ENCODE data around the gene TMEM119. TPM values are rescaled to one million over a fixed set of nuclear protein-coding genes. Genes with fewer than 3 reads are reported as not detected.

The TMEM119 gene
- total and polyA plus RNA-seq, 9 of the 15 experiments (the other 6 are each of a cell fraction or from before 2014, with no cell fraction given): 0.18 TPM; not detected in 8

GRCh38 chr12:108584456-108585065 is 13.3 kb downstream of the TMEM119 start:
- Histone ChIP-seq H4K20me1 (replicated peaks; ENCODE audit: control insufficient read depth, insufficient read depth, low read length) (no peaks in the 10 kb centered on the region; the same call in 1 of the 2 replicates), H3K27ac (ENCODE audit: extremely low read depth, low read depth, low read length) (no peak overlapping the region), H2AFZ (ENCODE audit: low read depth, low read length) (no peak overlapping the region), H3K27me3 (ENCODE audit: control insufficient read depth in 2 of 2, insufficient read depth in 2 of 2, low read length in 2 of 2) (peaks cover 2 to 47% of the 10 kb centered on the region in 2 experiments; a peak in 4 of 5 replicates), H3K9ac (ENCODE audit: insufficient read depth in 1 of 2, low read depth in 2 of 2, low read length in 2 of 2) (no peak overlapping the region), H3K4me3 (no peak overlapping the region), H3K36me3 (ENCODE audit: control insufficient read depth, insufficient read depth, low read length) (no peaks in the 10 kb centered on the region), H3K9me3 (replicated peaks; ENCODE audit: control insufficient read depth, insufficient read depth, low read depth, low read length) (no peaks in the 10 kb centered on the region), H3K4me2 (ENCODE audit: insufficient read depth, low read length) (no peak overlapping the region), H3K79me2 (ENCODE audit: control insufficient read depth, insufficient read depth, low read length) (no peaks in the 10 kb centered on the region), H3K4me1 (replicated peaks in 1 of 2; ENCODE audit: control insufficient read depth in 2 of 2, insufficient read depth in 2 of 2, low read length in 2 of 2) (peaks cover 0 to 12% of the 10 kb centered on the region in 2 experiments; a peak in 1 of 5 replicates), H3K9me1 (ENCODE audit: control insufficient read depth, insufficient read depth, low read length) (no peaks in the 10 kb centered on the region)
- ChIA-PET POLR2A (interaction anchor here (0.6 kb wide), 2 partner anchors 52 to 54 kb away, joined by 3 read pairs; no protein-coding TSS in a partner anchor), CTCF (ENCODE audit: low intra/inter-chr PET ratio) (no interaction called here)
- TF ChIP-seq ZFP36 (IDR thresholded peaks at IDR 0.05; ENCODE audit: low read depth, low read length, partially characterized antibody): peak; percentile 21
- TF ChIP-seq RBM25 (IDR thresholded peaks at IDR 0.05; ENCODE audit: low read depth, low read length, severe bottlenecking): peak; percentile 59
- TF ChIP-seq DIDO1 (tag; IDR thresholded peaks at IDR 0.05; ENCODE audit: low read depth): no peak
- intact Hi-C loops (cut with micrococcal nuclease): no loop called here
- in situ Hi-C loops (cut with MboI): no loop called here
- ATAC-seq (no peak), FAIRE-seq (no peak), DNase-seq (ENCODE audit: extremely low read depth in 1 of 4, low spot score in 3 of 4) (no peak)
- BruUV-seq (replicated peaks): no TSS peak
- 2% methylated on average over 3 of the region's 3 CpGs for WGBS (ENCODE audit: insufficient coverage, low coverage, missing lambda C conversion rate)

- intact Hi-C loops (cut with micrococcal nuclease) (no loop called here), in situ Hi-C loops (cut with MboI) (no loop called here)
- no peaks in the 10 kb centered on the region for H3K36me3 ChIP-seq (ENCODE audit: control insufficient read depth, insufficient read depth, low read length)
- H3K4me2 ChIP-seq (ENCODE audit: insufficient read depth, low read length): no peak overlapping the region
- peaks cover 2 to 47% of the 10 kb centered on the region in 2 experiments; a peak in 4 of 5 replicates for H3K27me3 ChIP-seq (ENCODE audit: control insufficient read depth in 2 of 2, insufficient read depth in 2 of 2, low read length in 2 of 2)
- FAIRE-seq (no peak), DNase-seq (ENCODE audit: extremely low read depth in 1 of 4, low spot score in 3 of 4) (no peak), ATAC-seq (no peak)
- H3K27ac ChIP-seq (ENCODE audit: extremely low read depth, low read depth, low read length): no peak overlapping the region
- no peak overlapping the region for H3K4me3 ChIP-seq
- no peaks in the 10 kb centered on the region for H3K9me1 ChIP-seq (ENCODE audit: control insufficient read depth, insufficient read depth, low read length)
- CTCF ChIA-PET (ENCODE audit: low intra/inter-chr PET ratio): no interaction called here
- TF ChIP-seq ZNF124 (CRISPR knock-in tag; IDR thresholded peaks at IDR 0.05) (no peak), USF2 (CRISPR knock-in tag; IDR thresholded peaks at IDR 0.05) (no peak), TAF7 (tag; IDR thresholded peaks at IDR 0.05) (no peak), ARHGAP35 (IDR thresholded peaks at IDR 0.05; ENCODE audit: partially characterized antibody) (no peak)
- H2AFZ ChIP-seq (ENCODE audit: low read depth, low read length): no peak overlapping the region
- no peaks in the 10 kb centered on the region for H3K79me2 ChIP-seq (ENCODE audit: control insufficient read depth, insufficient read depth, low read length)
- no TSS peak for BruUV-seq (replicated peaks)
- no peaks in the 10 kb centered on the region for H3K9me3 ChIP-seq (replicated peaks; ENCODE audit: control insufficient read depth, insufficient read depth, low read depth, low read length)
- H3K4me1 ChIP-seq (replicated peaks in 1 of 2; ENCODE audit: control insufficient read depth in 2 of 2, insufficient read depth in 2 of 2, low read length in 2 of 2): peaks cover 0 to 6% of the 10 kb centered on the region in 2 experiments; a peak in 1 of 5 replicates
- H4K20me1 ChIP-seq (replicated peaks; ENCODE audit: control insufficient read depth, insufficient read depth, low read length): no peaks in the 10 kb centered on the region; the same call in 1 of the 2 replicates
- POLR2A ChIA-PET: interaction anchor here (0.6 kb wide), 2 partner anchors 52 to 54 kb away, joined by 3 read pairs; no protein-coding TSS in a partner anchor
- 2% methylated on average over 7 of the region's 7 CpGs for WGBS (ENCODE audit: insufficient coverage, low coverage, missing lambda C conversion rate)
- H3K9ac ChIP-seq (ENCODE audit: insufficient read depth in 1 of 2, low read depth in 2 of 2, low read length in 2 of 2): no peak overlapping the region
Measured at GRCh38 chr12:108583991-108584390, 13.9 kb downstream of the TMEM119 start.
